ENCODE data around the gene TBX4.
"Not testable (repeated sequence)": the region's sequence is repeated elsewhere in the genome, so short reads cannot be mapped to it uniquely, and the experiment has no call there.

The TBX4 gene

GRCh38 chr17:61422869-61423268, 29.4 kb upstream of the TBX4 start:
- DNase-seq (ENCODE audit: low spot score), result no peak
- in situ Hi-C loops (cut with MboI; ENCODE audit: low pct_unique_long_range_greater_than_20kb, low sequenced_read_pairs, unreplicated experiment), result loop anchor here (25.0 kb wide), 1 partner anchor 414 kb away; no protein-coding TSS in a partner anchor
- no peak for TF ChIP-seq CTCF (IDR thresholded peaks at IDR 0.05; ENCODE audit: extremely low read depth, insufficient read depth, missing control alignments)

- no peak for DNase-seq (ENCODE audit: low spot score)
- no peak for TF ChIP-seq CTCF (IDR thresholded peaks at IDR 0.05; ENCODE audit: extremely low read depth, insufficient read depth, missing control alignments)
- in situ Hi-C loops (cut with MboI; ENCODE audit: low pct_unique_long_range_greater_than_20kb, low sequenced_read_pairs, unreplicated experiment), result loop anchor here (25.0 kb wide), 1 partner anchor 413 kb away; no protein-coding TSS in a partner anchor
Observed at GRCh38 chr17:61423967-61424649, 28.1 kb upstream of the TBX4 start.

- in situ Hi-C loops (cut with MboI; ENCODE audit: low pct_unique_long_range_greater_than_20kb, low sequenced_read_pairs, unreplicated experiment), result no loop called here
- no peak for DNase-seq (ENCODE audit: low spot score)
- no peak for TF ChIP-seq CTCF (IDR thresholded peaks at IDR 0.05; ENCODE audit: extremely low read depth, insufficient read depth, missing control alignments)
Observed at GRCh38 chr17:61425682-61426481, 26.3 kb upstream of the TBX4 start.

GRCh38 chr17:61426482-61427304, 25.5 kb upstream of the TBX4 start:
- no peak for DNase-seq (ENCODE audit: low spot score)
- no peak for TF ChIP-seq CTCF (IDR thresholded peaks at IDR 0.05; ENCODE audit: extremely low read depth, insufficient read depth, missing control alignments)
- in situ Hi-C loops (cut with MboI; ENCODE audit: low pct_unique_long_range_greater_than_20kb, low sequenced_read_pairs, unreplicated experiment), result no loop called here

GRCh38 chr17:61427567-61427966, 24.7 kb upstream of the TBX4 start:
- in situ Hi-C loops (cut with MboI; ENCODE audit: low pct_unique_long_range_greater_than_20kb, low sequenced_read_pairs, unreplicated experiment), result no loop called here
- DNase-seq (ENCODE audit: low spot score), result no peak
- TF ChIP-seq CTCF (IDR thresholded peaks at IDR 0.05; ENCODE audit: extremely low read depth, insufficient read depth, missing control alignments), result no peak

- in situ Hi-C loops (cut with MboI; ENCODE audit: low pct_unique_long_range_greater_than_20kb, low sequenced_read_pairs, unreplicated experiment), result no loop called here
- no peak for DNase-seq (ENCODE audit: low spot score)
- TF ChIP-seq CTCF (IDR thresholded peaks at IDR 0.05; ENCODE audit: extremely low read depth, insufficient read depth, missing control alignments), result no peak
Observed at GRCh38 chr17:61429274-61429673, 22.9 kb upstream of the TBX4 start.

GRCh38 chr17:61429831-61430230, 22.4 kb upstream of the TBX4 start:
- in situ Hi-C loops (cut with MboI; ENCODE audit: low pct_unique_long_range_greater_than_20kb, low sequenced_read_pairs, unreplicated experiment); DNase-seq (ENCODE audit: low spot score): not testable (repeated sequence)
